GM19463 (cell line): ENCODE measurements around the gene MEIKIN.

Experiments
- ATAC-seq: cut with Tn5 transposase; IDR thresholded peaks from one replicate; pipeline ENCODE4 v1.9.1; 2021; ENCODE audit warnings: mild to moderate bottlenecking, moderate library complexity; ENCODE audit not compliant: unreplicated experiment

MEIKIN gene, protein sequence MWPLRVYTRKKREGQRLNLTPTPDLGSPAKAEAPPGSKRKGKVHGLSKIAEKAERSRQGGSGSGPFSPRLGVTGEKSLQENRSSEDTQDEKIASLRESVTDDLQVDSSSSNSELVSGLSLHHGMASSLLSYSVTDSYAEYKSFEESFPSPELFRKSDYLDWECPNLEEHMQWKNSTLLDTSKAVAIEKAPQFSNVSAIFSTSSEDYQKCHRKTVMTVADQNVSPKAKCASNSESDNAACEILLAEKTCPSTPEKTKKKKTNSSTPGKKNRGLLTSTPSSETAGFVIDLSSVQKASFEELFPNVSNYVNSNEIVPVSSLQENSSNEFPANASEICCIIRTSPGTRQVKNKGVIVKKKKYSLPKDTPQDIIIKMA

DNA sequence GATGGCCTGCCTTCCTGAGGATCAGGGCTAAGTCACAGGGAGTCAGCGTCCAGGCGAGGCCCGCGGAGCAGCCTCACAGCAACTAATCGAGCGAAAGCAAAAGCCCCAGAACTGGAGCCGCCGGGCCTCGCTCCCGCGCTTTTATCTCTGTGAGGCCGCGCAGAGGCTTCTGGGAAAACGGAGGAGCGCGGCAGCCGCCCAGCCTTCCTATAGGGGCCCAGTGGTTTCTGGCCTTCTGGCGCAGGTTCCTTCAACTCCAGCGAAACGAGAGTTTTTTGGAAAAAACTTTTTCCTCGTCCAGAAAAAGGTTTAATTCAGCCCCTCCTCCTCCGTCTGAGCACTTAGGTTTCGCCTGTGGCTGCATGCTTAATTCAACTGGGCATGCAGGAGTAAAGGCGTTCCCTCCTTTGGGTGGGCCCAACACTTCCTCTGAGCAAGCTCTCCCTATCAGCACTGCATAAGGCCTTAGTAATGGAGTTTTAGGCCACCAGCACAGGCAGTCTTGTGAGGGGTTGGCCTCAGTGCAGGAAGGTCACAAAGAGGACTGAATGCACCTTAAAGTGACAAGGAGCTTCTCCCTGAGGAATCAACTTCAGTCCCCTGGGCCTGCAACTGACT, at the start of gene MEIKIN:
TSS of gene MEIKIN (minus strand) at position 113 of the 618 bp plus-strand sequence. CDS start 158 bp downstream, outside the sequence.
- ATAC-seq = no peak

DNA sequence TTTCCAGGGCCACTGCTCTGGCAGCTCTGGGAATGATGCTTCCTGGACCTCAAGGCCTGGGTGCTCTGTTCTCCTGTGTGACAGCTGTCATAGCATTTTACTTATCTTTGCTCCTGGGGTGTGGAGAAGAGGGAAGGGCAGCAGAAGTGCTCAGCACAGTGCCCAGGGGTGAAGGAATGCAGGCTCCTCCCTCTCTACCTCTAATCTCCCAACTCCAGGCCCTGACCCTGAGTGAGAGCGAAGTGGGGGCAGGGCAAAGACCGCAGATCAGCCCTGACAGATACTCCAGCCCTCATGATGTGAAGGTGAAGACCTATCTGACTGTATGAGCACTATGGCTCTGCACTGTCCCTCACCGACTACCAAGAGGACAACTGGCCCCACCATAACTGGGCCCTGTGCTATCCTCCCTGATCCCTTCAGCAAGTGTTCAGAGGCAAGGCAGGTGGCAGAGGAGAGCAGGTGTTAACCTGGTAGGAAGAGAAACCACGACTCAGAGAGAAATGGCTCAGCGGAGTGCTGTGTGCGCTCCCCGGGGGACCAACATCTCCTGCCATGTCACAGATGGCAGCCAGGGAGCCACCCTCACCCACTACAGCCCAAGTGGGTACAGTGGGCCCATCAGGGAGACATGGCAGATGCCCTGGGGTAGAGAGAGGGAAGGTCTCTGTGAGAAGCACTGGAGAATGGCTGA, 49.2 kb upstream of the MEIKIN start:
- ATAC-seq = no peak

DNA sequence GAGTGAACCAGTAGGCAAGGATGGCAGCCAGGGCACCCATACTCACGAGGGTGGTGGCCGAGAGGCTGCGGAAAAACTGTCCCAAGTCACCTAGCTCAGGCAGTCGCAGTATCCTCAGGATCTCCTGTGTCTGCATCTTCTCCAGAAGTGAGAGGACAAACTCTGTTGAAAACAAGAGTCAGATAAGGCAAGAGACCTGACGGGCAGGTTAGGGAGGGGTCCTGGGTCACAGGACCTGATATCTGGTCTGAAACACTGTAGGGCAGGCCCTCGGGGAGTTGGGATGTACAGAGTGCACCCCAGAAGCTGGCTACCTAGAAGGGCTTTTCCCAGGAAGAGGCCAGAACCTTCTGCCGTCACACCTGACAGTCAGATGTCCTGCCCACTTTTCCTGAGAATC, 48.6 kb upstream of the MEIKIN start:
- no peak for ATAC-seq

DNA sequence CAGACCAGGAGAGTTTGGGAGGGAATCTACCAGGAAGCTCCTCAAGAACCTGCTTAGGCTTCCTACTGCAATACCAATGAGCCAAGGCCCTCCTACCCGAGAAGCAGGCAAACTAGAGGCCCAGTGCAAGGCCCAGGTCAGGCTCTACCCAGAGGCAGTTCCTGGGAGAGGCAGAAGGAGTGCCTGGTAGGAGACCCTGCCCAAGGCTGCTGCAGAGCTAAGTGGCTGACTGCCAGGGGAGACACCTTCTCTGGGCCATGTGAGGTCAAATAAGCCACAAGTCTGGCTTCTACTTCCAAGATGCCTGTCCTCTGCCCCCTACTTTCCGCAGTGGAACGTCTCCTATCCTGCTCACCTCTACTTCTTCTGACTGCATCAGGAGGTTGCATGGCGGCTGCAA, 48.2 kb upstream of the MEIKIN start:
- ATAC-seq = no peak

DNA sequence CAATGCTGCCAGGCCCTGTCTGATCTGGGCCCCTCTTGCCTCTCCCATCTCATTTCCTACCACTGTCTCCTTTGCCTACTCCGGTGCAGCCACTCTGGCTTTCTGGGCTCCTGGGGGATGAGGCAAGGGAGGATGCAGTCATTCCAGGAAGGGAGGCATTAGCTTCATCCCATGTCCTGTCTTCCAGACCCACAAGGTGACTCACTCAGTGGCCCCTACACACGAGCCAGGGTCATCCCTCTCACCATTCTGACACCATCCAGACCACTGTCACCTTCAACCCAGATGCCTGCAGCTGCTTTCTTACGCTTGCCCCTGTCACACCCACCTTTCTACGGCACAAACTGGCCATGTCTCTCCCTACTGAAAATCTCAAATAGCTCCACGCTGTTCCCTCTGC, 46.9 kb upstream of the MEIKIN start:
- no peak for ATAC-seq

DNA sequence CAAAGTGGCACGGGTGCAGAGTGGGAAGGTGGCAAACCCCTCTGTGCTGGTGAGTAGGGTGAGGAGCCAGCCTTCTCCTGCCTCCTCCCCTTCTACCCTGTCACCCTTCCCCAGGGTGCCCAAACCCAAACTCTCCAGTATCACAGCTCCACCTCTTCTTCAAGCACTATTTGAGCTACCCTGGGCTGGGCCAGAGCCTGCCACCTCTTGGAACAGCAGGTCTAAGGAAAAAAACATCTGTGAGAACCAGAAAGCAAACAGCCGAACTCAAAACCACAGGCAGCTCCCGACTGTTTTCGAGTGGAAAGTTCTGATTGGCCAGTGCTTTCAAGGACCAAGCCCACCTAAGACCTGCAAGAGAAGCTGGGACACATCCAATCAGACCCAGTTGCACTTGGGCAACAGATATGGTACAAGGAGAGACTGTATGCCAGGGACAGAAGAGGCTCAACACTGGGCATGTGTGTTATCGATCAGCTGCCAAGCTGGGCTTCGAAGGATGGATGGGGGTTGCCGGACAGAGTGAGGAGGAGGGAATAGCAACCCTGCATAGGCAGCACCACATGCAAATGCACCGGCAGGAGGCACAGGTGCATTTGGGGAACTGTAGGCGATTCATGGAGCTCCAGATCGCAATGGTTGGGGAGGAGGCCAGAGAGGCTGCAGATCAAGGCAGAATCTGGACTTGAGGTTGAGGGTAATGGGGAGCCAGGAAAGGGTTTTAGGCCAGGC, 46.3 kb upstream of the MEIKIN start:
- no peak for ATAC-seq

DNA sequence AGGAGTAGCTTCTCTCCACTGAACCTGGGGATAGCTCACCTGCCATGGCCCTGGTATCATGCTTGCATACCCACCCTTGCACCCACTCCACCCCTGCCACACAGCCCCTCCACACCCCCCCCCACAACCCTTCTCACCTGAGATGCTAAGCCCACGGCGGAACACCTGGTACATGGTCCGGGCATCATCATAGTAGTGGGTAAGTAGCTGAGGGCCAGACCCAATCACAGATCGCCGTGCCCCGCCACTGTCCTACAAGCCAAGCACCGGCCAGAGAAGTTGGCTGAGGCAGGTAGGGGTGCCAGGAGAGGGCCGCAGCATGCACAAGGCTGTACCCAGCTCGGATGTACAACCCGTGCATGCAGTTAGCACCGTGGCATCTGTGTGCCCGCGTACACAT, 45.3 kb upstream of the MEIKIN start:
- no peak for ATAC-seq

DNA sequence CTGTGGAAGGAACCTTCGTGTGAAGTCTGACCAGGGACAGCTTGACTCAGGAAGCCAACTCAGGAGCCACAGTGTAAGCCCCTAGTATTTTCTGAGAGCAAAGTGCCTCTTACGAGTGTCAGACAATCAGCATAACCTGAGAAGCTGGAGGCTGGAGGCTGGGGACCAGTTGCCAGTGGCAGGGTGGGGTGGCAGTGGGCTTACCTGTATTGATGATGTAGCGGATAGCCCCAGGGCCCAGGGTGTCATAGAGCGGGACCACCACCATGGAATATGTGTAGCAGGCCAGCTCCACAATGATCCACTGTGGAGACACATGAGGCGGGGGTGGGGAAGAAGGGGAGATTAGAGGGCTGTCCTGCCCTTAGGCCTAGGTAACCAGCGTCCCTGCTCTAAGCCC, 43.1 kb upstream of the MEIKIN start:
- no peak for ATAC-seq

DNA sequence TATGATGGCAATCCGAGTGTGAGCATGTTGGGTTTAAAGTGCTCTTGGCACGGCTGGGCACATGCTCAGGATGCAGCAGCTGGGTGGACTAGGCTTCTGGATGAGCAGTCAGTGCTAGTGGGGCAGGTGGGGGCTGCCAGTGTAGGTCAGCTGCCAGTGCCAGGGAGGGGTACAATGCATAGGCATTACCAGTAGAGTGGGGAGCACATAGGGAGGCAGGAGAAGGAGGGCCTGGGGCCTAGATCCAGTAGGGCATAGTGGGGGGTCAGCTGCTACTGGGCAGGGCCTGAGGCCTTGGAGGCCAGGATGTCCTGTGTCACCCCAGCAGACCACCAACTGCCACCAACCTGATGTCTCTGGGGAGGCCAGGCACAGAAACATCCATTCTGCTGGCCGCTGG, 41.8 kb upstream of the MEIKIN start:
- no peak for ATAC-seq

DNA sequence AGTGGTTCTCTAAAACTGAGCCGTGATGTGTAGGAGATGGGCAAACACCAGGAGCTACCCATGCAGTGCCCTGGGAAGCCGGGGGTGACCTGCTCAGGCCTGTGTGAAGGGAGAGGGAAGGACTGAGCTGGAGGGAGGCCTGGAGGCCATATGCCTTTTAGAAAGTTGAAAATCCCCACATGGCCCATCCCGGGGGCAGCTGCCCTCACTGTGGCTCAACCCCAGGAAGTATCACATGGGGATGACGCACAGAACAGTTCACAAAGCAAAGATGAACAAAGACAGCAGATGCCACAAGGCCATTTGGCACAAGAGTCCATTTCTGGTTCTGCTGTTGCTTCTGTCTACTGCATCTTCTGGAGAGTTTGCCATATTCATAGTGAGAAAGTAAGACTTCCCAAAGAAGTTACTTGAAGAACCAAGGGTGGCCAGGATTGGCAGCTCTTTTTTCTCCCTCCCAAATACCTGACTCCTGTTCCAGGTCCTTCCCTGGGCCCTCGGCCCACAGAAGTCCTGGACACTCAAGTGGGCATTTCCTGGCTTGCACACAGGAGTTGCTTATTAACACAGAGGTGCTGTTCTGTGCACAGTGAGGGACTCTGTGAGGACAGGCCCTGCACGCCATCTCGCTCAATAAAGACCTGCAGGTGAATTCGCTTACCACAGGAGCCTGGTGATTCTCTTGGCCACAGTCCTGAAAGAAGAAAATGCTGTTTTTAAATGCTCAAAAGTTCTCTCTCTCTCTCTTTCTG, 40.9 kb upstream of the MEIKIN start:
- no peak for ATAC-seq

DNA sequence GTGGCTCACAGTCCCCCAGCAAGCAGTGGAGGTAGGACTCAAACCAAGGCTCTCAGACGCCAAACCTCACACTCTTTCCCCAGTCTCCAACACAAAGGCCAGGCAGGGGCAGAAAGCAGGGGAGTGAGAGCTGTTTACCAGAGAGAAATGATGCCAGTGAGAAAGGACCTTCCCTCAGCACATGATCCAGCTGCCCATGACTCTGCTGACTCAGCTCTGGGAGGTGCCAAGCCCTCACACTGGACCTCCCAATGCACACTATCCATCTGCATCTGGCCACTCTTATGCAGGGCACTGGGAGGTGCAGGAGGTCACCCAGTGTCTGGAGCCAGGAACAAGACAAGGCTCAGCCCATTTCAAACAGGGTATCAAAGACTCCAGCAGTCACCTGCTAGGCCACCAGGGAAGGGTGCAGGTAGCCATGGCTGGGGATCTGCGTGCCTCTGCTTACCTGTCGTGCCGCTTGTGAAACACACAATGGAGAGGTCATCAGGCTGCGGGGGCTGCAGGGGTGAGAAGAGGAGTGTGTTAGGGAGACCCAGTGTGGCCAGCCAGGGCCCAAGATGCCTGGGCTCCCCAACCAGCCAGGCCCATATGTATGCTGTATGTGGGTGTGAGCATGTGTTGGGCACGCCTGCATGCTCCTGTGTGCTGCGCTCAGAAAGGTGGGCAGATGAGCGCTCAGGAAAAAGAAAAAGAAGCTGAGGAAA, 39.6 kb upstream of the MEIKIN start:
- no peak for ATAC-seq

DNA sequence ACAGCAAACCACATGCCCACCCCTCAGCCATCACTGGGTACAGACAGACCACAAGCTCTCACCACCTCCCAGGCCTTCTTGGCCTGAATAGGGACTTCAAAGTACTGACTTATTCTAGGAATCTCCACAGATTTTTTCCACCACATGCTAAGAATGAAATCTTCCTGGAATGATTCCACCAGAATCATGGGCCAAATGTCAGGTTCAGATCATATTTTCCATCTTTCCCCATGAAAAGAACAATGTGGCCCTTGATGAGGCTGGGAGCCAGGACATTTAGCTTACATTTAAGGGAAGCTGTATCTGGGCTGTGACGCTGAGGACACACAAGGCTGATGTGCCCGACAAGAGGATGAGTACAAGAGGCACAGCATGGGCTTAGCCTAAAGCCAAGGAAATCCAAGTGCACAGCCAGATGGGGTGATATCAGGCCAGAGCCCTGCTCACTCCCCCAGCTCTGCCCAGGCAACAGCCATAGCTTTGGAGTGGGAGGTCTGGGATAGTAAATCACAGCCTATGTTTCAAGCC, 37.8 kb upstream of the MEIKIN start:
- no peak for ATAC-seq

DNA sequence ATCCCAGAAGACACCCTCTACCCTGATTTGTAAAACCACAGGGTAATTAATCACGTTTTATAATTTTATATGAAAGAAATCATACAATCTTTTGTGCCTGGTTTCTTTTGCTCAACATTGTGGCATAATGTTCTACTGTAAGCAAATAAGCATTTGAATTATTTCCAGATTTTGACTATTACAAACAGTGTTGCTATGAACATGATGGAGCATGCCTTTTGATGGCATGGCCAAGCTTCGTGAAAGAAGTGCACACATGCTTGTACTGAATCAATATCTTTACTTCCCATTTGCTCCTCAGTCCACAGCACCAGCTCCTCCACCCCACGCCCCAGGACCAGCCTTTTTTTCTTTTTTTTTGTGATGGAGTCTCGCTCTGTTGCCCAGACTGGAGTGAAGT, 36.1 kb upstream of the MEIKIN start:
- ATAC-seq = no peak

DNA sequence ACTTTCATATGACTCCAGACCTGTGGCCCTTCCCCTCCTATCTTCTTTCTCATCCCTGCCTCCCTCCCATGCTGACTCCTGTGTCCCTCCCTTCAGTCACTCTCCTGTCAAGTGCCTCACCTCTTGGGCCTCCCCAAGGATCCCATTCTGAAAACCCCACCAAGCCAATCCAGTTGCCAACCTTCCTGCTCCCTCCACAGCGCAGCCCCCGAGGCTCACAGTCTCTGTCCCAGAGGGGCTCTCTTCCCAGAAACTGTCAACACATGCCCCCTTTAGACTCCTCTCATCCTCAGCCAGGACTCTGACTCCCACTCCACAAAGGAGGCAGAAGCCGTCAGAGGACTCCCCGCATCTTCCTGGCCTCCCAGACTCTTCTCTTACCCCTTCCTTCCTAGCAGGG, 35.2 kb upstream of the MEIKIN start:
- ATAC-seq = no peak

DNA sequence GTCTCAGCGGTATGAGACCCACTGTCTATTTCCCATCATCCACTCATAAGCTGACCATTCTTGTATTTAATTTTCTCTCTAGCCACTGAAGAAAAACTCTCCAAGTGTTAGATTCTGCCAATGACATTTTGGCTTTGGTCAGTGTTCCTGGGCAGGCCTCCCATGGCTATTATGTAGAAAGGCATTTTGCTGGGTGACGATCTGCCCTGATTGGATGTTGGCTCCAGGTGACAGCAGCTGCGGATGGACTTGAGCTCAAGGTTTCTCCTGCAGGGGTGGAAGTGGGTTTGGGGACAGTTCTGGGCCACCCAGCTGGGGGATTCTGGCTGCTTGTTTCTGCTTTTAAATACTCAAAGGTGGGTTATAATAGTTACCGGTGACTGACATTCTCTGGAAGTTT, 34.4 kb upstream of the MEIKIN start:
- no peak for ATAC-seq

DNA sequence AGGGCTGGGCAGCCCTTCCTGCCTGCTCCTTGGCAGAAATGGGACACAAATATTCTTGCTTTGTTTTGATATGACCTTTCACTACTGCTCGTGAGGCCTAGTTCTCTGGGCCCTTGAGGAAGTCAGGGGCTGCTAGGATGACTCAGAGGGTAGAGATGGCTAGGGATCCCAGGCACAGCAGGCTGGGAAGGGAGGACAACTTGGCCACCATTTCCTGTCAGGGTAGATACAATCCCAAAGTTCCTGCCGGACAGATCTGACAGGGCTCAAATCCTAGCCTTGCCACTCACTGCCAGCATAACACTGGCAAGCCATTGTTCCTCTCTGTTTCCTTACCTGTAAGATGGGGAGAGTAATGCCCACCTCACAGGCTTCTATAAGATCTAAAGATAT, 31.7 kb upstream of the MEIKIN start:
- ATAC-seq = no peak

DNA sequence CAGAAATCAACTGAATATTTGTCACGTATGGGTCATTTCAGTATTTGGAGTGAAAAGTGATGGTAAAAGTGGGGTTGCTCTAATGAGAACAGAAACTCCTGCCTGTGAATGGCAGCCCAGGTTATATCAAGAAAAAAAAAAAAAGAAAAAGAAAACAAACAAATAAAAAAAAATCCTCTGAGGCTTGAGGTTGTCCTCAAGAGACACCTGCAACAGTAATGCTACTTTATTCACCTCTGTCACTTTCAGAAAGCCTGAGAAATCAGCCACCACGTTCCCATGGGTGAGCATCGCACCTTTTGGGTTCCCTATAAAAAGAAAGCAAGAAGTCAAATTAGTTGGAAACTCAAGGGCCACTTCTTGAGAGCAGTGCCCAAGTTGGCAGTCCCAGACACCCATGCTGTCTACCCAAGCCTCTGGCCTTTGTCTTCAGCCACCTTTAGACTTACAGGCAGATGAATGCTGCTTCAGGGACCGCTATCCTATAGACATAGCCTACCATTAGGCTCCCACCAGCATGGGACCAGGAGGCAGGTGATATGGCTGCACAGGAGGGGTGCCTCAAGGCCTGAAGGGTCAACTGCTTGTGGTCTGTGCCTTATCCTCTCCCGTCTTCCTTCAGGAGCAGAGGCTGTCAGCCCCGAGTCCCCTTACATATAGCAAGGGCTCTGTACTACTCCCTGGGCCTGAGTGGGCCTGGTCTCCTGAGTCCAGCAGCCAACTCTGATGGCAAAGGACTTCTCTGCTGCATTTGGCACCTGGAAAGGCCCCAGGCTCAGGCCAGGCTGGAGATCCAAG, 31.1 kb upstream of the MEIKIN start:
- ATAC-seq = no peak

DNA sequence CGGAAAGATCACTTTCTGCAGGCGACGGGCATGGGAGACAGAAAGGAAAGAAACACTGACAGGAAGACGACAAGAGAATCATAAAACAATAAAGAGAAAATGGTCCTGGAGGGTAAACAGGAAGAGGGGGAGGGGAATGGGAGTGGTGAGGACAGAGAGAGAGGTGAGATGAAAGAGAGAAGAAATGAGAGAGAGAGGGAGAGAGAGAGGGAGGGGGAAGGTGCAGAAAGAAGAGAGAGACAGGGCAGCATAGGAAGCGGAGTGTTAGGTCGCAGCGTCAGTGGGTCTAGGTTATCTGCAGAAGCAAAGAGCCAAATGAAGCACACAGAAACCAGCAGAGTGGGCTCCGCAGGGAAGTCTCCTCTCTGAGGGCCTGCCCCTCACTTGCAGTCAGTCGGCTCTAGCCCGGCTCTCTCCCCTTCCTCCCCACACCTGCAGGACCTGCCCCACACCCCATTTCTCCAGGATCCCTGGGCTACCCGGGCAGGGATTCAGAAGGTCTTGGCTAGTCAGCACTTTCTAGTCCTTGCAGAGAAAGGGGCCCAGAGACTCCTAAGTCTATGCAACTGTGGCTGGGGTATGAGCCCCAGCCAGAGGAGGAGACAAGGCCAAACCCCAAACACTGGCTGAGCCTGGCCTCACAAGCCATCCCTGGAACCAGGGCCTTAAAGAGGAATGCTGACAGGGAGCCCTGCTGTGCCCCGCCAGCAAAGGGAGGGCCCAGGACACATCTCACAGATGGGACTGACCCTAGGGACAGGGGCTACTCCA, 29.7 kb upstream of the MEIKIN start:
- no peak for ATAC-seq
